ENCODE results near the gene ADAMTS7. TPM values are rescaled to one million over a fixed set of nuclear protein-coding genes. Genes with fewer than 3 reads are reported as not detected.

Gene ADAMTS7
- 3.0 to 9.7 TPM (median 7.5 TPM) in 5 replicates for total RNA-seq (2022; extraction: Qiagen RNA extraction; ENCODE audit: low read depth)

GRCh38 chr15:78811124-78811824 lies at the start of gene ADAMTS7:
TSS of gene ADAMTS7 (minus strand) at chr15:78811464. CDS start at chr15:78811220, 244 bp downstream.

Other genes with a start within 250 kb of the ADAMTS7 start
- 24.3 to 36.9 TPM (median 32.6 TPM) in 5 replicates for gene CHRNA5, start 245.9 kb downstream of the ADAMTS7 start, total RNA-seq (2022; extraction: Qiagen RNA extraction; ENCODE audit: low read depth)
- 0.20 to 1.3 TPM (median 0.69 TPM) in 5 replicates for gene CHRNA3, start 190.5 kb downstream of the ADAMTS7 start, total RNA-seq (2022; extraction: Qiagen RNA extraction; ENCODE audit: low read depth)
- gene CHRNB4, start 170.3 kb downstream of the ADAMTS7 start, total RNA-seq (2022; extraction: Qiagen RNA extraction; ENCODE audit: low read depth): 0.39 to 1.8 TPM (median 0.80 TPM) in 5 replicates
- gene MORF4L1, start 61.4 kb upstream of the ADAMTS7 start, total RNA-seq (2022; extraction: Qiagen RNA extraction; ENCODE audit: low read depth): 356 to 978 TPM (median 364 TPM) in 5 replicates
- 42.2 to 52.4 TPM (median 47.0 TPM) in 5 replicates for gene CTSH, start 133.6 kb upstream of the ADAMTS7 start, total RNA-seq (2022; extraction: Qiagen RNA extraction; ENCODE audit: low read depth)